ENCODE measurements around the gene TTC23.

Gene TTC23

DNA sequence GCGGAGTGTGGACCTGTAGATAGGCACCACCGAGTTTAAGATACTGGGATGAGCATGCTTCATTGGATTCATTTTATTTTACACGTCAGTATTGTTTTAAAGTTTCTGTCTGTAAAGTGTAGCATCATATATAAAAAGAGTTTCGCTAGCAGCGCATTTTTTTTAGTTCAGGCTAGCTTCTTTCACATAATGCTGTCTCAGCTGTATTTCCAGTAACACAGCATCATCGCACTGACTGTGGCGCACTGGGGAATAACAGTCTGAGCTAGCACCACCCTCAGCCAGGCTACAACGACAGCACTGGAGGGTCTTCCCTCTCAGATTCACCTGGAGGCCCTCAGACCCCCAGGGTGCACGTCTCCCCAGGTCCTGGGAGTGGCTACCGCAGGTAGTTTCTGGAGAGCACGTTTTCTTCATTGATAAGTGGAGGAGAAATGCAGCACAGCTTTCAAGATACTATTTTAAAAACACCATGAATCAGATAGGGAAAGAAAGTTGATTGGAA lies 115.0 kb downstream of the TTC23 start:
- DNase-seq = no peak

DNA sequence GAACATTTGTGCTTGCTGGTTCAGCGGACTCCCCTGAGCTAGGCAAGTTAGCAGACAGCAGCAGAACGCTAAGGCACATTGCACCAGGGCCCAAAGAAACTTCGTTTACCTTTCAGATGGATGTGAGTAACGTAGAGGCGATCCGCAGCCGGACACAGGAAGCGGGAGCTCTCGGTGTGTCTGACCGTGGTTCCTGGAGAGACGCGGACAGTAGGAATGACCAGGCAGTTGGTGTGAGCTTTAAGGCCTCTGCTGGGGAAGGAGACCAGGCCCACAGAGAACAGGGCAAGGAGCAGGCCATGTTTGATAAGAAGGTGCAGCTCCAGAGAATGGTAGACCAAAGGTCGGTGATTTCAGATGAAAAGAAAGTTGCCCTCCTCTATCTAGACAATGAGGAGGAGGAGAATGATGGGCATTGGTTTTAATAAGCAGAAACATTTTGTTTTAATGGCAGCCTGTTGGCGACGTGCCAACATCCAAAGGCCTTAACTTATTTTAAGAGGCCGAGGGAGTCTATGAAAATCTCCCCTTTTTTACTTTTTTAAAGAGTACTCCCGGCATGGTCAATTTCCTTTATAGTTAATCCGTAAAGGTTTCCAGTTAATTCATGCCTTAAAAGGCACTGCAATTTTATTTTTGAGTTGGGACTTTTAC lies 116.6 kb downstream of the TTC23 start:
- DNase-seq = no peak

DNA sequence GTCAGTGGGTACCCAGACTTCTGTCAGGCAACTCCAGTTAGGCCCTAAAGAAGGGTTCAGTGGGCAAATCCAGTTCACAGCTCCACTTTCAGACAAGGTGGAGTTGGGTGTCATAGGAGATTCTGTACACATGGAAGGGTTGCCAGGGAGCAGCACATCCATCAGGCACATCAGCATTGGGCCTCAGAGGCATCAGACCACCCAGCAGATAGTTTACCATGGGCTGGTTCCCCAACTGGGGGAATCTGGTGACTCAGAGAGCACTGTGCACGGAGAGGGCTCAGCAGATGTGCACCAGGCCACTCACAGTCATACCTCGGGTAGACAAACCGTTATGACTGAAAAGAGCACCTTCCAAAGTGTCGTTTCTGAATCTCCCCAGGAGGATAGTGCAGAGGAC lies 117.3 kb downstream of the TTC23 start:
- no peak for DNase-seq

DNA sequence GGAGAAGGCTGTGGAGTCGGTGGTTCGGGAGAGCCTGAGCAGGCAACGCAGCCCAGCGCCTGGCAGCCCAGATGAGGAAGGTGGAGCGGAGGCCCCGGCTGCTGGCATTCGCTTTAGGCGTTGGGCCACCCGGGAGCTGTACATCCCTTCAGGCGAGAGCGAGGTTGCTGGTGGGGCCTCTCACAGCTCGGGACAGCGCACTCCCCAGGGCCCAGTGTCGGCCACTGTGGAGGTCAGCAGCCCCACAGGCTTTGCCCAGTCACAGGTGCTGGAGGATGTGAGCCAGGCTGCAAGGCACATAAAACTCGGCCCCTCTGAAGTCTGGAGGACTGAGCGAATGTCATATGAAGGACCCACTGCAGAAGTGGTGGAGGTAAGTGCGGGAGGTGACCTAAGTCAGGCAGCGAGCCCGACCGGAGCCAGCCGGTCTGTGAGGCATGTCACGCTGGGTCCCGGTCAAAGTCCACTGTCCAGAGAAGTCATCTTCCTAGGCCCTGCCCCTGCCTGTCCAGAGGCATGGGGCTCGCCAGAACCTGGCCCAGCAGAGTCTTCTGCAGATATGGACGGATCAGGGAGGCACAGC lies 117.8 kb downstream of the TTC23 start:
- no peak for DNase-seq

DNA sequence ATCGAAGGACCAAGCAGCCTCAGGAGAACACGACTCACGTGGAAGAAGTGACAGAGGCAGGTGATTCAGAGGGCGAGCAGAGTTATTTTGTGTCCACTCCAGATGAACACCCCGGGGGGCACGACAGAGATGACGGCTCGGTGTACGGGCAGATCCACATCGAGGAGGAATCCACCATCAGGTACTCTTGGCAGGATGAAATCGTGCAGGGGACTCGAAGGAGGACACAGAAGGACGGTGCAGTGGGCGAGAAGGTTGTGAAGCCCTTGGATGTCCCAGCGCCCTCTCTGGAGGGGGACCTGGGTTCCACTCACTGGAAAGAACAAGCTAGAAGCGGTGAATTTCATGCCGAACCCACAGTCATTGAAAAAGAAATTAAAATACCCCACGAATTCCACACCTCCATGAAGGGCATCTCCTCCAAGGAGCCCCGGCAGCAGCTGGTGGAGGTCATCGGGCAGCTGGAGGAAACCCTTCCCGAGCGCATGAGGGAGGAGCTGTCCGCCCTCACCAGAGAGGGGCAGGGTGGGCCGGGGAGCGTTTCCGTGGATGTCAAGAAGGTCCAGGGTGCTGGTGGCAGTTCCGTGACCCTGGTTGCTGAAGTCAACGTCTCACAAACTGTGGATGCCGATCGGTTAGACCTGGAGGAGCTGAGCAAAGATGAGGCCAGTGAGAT lies 118.5 kb downstream of the TTC23 start:
- no peak for DNase-seq

DNA sequence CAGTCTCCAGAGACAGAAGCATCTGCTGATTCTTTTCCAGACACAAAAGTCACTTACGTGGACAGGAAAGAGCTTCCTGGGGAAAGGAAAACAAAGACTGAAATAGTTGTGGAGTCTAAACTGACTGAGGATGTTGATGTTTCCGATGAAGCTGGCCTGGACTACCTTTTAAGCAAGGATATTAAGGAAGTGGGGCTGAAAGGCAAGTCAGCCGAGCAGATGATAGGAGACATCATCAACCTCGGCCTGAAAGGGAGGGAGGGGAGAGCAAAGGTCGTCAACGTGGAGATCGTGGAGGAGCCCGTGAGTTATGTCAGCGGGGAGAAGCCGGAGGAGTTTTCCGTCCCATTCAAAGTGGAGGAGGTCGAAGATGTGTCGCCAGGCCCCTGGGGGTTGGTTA lies 119.1 kb downstream of the TTC23 start:
- no peak for DNase-seq

DNA sequence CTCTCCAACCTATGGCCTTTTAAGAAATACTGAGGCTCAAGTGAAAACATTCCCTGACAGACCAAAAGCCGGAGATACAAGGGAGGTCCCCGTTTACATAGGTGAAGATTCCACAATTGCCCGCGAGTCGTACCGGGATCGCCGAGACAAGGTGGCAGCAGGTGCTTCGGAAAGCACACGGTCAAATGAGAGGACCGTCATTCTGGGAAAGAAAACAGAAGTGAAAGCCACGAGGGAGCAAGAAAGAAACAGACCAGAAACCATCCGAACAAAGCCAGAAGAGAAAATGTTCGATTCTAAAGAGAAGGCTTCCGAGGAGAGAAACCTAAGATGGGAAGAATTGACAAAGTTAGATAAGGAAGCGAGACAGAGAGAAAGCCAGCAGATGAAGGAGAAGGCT lies 119.7 kb downstream of the TTC23 start:
- no peak for DNase-seq

DNA sequence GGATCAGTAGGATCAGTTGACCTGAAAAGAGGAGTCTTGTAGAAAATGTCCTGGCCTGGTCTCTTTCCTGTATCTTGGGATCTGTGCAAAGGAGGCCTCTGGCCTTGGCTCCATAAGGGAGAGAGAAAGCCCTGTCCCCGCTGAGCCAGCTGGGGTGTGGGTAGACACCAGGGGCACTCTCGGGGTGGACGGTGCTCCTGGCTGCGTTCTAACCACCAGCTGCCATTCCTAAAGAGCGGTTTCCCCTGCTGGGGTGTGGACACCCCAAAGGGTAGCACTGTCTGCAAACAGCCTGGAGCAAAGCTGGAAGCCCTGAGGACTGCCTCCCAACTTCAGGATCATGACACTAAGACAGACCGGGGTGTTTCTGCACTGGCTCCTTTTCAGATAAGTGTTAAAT lies 121.0 kb downstream of the TTC23 start:
- no peak for DNase-seq

DNA sequence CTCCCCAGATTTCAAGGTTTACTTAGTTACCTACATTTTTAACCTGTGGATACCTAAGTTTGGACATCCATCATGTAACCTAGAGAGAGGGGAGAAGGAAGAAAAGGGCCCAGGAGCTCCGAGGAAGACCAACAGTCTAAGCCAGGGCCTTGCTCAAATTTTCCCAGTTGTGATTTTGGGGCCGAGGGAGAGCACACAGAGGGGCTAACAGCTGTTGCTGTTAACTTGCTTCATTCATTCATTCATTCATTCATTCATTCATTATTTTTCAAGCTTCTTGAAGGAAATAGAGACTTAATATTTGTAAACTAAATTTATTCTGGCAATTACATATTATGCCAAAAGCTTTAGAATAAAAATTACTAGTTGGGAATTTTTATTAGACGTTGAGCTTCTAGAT lies 121.6 kb downstream of the TTC23 start:
- DNase-seq = no peak

DNA sequence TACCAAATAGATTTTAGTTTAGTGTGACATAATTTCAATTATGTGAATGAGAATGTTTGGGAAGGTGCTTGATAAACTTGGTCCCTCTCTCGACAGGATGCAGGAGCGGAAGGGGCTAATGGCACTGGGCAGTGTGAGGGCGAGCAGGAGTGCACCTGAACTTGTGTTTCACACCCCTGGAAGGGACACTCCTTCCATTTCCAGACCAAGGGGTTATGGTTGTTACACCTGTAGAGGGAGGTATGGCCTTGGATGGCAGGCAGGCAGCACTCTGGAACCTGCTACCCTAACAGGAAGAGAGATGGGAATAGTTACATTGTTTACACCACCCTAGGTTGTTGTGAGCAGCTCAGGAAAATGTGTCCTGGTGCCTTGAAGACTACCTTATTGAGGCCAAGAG lies 122.5 kb downstream of the TTC23 start:
- no peak for DNase-seq

DNA sequence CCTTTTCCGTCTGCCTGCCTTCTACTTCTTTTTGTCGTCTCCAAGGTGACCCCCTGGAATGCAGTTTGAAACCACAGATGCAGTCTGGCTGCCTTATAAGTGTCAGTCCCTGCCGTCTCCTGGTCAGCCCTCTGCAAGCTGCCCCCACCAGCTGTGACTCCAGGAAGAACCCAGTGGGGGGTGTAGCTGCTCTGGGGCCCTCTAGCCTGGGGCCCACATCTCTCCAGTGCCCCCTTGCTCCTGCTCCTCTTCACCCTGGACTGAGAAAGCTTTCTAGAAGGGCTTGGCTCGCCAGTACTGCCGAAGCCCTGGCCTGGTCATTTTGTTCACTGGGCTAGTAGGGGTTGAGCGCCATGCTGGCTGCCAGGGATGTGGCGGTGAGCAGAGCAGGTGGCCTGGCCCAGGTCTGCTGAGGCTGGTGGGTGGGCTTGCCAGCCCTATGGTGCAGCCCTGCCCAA lies 123.2 kb downstream of the TTC23 start:
- no peak for DNase-seq

DNA sequence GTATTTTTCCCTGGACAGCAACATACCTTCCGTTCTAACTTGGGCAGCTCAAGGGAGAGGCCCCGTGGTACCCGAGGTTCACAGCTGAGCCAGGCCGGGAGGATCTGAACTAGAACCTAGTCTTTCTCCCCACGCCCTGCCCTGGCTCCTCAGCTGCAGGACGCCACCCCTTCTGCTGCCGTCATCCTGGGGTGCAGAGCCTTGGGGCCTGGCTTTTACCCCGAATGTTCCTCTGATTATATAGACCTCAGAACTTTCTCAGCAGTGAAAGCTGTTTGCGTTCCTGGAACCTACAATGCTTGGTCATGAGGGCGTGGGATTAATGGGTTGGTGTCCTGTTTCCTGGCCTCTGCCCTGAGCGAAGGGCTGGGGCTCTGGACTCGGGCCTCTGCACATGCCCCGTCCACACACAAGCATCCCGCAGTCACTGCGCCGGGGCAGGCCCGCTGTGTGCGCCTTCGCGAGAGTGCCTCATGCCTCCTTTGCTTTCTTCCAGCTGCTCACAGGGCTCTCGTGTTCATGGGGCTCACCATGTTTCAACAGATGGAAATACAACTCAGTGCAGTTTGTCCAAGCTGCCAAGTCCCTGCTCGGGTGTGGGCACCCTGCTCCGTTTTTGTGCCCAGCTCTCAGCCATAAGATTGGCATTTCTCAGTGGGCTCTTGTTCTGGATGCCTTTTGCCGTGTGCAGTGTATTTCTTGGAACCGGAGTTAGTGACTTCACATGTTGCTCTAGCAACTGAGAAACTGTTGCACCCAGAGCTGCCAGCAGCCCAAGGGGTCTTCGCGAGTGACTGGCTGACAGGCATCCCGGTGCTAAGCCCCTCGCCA lies 124.1 kb downstream of the TTC23 start:
- no peak for DNase-seq

DNA sequence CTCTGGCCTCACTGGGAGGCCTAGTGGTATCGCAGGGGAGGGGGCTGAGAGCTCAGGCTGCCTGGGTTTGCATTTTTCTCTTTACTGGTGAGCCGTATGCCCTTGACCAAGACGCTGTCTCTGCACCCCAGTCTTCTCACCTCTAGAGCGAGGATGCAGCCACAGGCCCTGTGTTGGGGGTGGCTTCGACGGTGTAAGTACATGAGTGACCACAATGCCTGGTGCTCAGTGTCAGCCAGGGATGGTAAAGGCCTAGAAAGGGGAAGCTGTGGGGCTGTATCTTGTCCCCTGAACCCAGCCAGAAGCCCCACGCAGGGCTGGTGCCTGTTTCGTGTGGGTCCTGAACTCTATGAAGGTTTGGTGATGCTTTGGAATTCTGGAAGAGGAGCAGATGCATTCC lies 124.7 kb downstream of the TTC23 start:
- no peak for DNase-seq

DNA sequence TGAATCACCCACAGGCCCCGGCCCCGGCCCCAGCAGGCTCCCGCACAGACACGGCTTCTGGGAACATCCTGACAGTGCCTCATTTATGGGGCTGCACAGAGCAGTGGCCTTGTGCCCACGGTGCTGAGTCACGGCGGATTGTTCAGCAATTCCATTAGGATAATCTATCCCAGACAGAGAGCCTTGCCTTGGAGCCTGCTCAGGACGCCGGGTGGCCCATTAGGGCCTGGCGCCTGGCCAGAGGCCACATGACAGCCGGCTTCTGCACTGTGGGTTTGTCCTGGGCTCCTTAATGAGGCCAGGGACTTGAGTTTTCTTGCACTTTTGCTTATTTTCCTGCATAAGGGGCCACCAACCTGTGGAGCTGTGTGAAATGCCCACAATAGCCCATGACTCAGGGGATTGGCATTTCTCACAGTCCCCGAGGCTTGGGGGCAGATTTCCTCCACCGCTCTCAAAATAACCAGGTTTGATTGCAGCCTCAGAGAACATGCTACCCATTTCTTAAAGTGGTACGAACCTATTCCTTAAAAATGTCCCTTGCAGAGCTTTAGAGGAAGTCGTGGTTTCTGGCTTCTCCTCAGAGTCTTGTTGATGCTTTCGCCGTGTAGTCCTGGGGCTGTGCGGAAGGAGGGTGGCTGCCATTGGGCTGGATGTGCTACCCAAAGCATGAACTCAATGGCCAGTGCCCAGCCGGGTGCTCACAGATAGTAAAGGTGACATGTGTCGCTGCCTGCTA lies 125.5 kb downstream of the TTC23 start:
- no peak for DNase-seq

DNA sequence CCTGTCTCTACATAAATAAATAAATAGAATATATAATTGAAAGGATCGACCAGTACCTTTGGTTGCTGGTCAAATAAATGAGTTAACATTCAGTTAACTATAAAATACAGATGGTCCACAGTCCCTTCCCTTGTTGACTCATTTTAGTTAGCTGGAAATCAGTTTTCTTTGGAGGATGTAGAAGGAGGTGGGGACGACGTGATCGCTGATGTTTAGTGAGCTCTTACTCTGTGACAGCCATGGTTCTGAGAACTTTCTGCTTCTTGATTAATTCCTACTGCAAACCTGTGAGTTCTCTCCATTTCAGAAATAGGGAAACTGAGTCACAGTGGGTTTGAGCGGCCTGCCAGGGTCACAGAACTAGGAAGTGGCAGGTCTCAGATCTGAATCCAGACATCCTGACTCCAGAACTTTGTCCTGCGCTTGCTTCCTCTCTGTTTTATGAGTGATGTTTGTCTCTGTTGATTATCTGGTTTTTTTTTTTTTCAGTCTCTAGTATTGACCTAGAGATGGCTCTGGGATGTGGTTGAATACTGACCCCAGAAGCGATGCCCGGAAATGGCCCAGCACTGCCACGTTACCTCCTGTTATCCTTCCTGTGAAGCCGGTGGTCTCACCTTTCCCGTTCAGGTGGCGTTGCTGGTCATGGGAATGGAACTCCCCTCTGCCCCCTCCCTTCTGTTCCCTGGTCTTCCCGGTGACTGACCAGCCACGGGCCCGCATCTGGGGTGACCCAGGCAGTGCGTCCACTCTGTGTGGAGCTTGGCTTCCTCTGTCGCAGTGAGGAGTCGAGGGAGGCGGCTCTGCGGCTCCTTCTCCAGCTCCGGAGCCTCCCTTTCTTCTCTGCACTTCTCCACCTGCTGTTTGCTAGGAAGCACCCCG lies 126.3 kb downstream of the TTC23 start:
- DNase-seq = no peak

DNA sequence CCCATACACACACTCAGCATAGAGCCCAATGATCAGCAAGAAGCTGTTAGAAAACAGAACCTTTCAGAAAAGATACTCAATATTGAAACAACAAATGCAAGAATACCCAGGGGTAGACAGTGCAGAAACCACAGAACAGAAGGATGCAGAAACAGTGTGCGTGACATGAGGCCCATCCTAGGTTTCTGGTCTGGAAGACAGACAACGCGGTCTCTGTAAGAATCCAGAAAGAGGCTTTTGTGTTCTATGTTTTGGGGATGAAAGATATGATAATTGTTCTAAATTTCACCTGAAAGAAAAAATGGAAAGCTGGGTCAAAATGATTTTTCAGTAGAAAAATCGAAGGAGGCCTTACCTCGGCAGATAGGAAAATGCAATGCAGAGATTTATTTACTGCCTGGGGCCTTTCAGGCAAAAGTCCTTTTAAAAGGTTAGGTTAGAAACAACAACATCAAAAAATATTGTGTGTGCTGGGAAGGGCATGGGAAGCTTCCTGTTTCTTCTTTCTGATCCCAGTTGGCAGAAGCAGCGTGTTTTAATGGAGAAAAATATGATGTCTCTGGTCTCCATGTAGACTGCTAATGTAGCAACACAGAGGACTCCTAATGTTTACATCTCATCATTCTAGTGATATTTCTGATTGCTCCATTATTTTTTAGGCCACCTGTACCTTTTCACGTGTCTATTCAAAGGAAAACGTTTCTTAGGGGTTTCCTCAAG lies 127.5 kb downstream of the TTC23 start:
- no peak for DNase-seq

DNA sequence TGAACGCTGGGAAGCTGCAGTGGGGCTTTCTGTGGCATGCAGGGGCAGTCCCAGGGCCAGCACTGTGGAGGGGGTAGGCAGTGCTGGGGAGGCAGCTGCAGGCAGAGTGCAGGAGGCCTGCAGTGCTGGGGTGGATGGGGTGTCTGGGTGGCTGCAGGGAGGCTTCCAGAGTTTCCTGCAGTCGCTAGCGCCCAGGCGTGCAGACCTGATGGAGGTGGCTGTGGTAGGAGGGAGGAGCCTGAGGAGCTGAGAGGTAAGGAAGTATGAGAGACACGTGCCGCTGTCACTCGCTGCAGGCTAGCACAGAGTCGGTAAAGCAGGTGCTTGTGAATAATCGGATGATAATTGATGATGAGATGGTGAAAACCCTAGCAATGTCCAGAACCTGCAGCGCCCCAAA lies 128.2 kb downstream of the TTC23 start:
- no peak for DNase-seq

DNA sequence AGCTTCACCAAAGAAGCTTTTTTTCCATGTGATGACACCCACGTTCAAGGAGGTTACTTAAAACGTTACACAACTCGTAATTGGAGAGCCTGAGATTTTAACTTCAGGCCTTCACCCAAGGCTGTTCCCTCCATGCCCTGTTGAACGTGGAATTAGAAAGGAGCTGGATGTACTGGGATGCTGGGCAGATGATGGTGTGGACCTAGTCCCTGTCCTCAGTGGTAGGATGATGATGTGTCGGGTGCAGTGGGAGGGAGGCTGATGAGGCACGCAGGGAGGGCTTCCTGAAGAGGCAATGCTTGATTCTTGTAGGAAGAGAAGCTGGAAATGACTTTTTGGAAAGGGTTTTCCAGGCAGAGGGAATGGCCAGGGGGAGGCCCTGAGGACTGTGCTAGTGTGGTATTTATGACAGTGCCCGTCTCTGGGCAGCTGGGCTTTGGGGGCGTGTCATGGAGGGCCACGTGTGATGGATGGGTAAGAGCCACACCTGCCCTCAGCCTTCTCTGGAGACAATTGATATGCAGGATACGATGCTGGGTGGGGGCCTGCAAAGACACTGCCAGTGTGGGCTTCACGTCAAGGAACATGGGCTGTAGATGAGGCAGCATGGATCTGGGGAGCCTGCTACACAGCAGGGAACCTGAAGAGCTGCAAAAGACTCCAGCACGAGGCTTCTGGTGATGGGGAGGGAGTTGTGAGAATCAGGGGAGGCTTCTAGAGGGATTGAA lies 129.2 kb downstream of the TTC23 start:
- DNase-seq = no peak

DNA sequence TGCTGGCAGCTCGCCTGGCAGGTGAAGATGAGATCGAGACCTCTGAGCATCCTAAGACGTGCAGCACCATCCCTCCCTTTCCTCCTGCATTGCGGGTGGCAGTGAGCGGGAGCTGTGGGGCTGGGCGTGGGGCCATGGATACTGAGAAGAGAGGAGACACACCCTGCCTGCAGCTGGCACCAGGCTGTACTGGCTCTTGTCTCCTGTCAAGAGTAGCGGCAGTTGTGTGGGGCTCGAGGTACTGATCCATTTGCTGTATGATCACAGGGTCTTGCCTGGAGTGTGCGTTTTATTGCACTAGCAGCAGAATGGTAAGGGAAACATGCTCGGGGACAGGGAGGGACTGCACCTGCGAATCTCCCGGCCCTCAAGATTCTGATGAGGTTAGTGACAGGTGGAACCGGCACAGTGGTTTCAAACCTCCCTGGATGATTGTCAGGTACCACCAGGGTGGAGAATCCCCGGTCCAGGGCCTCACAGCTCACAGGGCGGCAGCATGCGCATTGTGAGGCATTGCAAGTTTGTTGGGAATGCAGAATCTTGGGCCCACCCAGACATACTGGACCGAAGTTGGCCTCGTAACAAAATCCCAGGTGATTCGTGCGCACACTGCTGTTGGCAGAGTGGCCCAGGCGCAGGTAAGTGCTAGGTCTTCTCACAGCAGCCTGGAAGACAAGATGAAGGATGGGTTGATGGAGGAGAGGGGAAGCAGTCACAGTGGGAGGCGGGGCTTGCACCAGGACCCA lies 130.4 kb downstream of the TTC23 start:
- no peak for DNase-seq

DNA sequence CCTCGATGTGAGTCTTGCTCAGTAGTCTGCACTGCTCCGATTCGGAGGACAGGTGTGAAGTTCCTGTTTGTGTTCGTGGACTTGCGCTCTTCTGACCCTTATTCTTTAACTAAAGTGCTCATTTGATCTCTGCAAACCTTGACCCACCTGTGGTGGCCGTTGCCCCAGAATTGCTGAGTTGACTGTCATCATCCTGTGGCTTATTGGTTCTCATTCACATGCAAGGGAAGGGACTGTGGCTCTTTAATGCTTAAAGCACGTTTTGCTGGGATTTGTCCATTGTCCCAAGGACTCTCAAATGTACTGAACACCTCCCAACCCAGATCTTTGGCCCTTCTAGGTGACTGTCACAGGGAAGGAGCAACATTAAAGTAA lies 131.1 kb downstream of the TTC23 start:
- DNase-seq = no peak

All from activated T-cell treated with anti-CD3 and anti-CD28 coated beads, Interleukin-2, amount 50 U/mL, for 48 hours (primary cell).